Measurements from ENCODE around the gene DISC1. TPM values are rescaled to one million over a fixed set of nuclear protein-coding genes. Genes with fewer than 3 reads are reported as not detected.
"Not testable (repeated sequence)": the region's sequence is repeated elsewhere in the genome, so short reads cannot be mapped to it uniquely, and the experiment has no call there.

Gene DISC1
- total RNA-seq, 2 experiments from 2014 or later: 17.5 to 18.0 TPM

DNA sequence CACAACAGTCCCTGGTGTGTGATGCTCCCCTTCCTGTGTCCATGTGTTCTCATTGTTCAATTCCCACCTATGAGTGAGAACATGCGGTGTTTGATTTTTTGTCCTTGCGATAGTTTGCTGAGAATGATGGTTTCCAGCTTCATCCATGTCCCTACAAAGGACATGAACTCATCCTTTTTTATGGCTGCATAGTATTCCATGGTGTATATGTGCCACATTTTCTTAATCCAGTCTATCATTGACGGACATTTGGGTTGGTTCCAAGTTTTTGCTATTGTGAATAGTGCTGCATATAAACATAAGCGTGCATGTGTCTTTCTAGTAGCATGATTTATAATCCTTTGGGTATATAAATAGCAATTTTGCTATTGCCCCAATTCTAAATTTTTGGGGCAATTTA is 19.6 kb downstream of the DISC1 start:
- H3K4me3 Mint-ChIP-seq, POLR2A ChIA-PET, CTCF ChIA-PET, H3K27me3 Mint-ChIP-seq, H3K27ac Mint-ChIP-seq, DNase-seq: not testable (repeated sequence)
- H3K9me3 Mint-ChIP-seq: peaks cover 17% of the 10 kb centered on the region
- peaks cover 29% of the 10 kb centered on the region for H3K36me3 Mint-ChIP-seq (ENCODE audit: low read depth)
- H3K4me1 Mint-ChIP-seq: peaks cover 13% of the 10 kb centered on the region

DNA sequence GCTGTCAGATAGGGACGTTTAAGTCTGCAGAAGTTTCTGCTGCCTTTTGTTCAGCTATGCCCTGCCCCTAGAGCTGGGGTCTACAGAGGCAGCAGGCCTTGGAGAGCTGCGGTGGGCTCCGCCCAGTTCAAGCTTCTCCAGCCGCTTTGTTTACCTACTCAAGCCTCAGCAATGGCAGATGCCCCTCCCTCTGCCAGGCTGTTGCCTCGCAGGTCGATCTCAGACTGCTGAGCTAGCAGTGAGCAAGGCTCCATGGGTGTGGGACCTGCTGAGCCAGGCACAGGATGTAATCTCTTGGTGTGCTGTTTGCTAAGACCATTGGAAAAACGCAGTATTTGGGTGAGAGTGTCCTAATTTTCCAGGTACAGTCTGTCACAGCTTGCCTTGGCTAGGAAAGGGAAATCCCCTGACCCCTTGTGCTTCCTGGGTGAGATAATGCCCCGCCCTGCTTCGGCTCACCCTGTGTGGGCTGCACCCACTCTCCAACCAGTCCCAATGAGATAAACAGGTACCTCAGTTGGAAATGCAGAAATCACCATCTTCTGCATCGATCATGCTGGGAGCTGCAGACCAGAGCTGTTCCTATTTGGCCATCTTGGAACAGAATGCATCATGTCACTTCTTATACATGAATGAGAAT is 25.2 kb downstream of the DISC1 start:
- peak; percentile 25 for DNase-seq
- POLR2A ChIA-PET, H3K27ac Mint-ChIP-seq, H3K4me3 Mint-ChIP-seq, H3K27me3 Mint-ChIP-seq, CTCF ChIA-PET: not testable (repeated sequence)
- Mint-ChIP-seq H3K4me1 (peaks cover 24% of the 10 kb centered on the region), H3K36me3 (ENCODE audit: low read depth) (peaks cover 27% of the 10 kb centered on the region), H3K9me3 (peaks cover 13% of the 10 kb centered on the region)

DNA sequence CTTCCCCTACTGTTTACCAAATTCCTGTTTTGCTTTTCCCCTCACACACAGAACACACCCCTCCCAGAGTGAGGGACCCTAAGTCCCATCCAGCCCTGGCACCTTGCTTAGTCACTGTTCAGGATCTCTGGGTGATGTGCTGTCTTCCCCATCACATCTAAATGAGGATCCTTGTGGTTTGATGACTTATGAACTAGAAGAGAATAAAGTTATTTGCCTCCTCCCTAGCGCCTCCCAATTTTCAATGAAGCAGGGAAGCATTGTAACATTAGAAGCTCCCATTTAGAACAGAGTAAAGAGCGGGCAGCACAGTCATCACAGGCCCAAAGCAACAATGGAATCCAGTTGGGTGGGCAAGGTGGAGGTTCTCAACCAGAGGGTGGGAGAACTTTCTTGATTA is 27.0 kb downstream of the DISC1 start:
- Mint-ChIP-seq H3K36me3 (ENCODE audit: low read depth) (peaks cover 27% of the 10 kb centered on the region), H3K4me3 (no peak overlapping the region), H3K4me1 (peaks cover 24% of the 10 kb centered on the region), H3K27me3 (no peaks in the 10 kb centered on the region), H3K9me3 (peaks cover 5% of the 10 kb centered on the region), H3K27ac (no peak overlapping the region)
- ChIA-PET POLR2A (no interaction called here), CTCF (interaction anchor here (0.8 kb wide), 1 partner anchor 356 kb away, joined by 3 read pairs; no protein-coding TSS in a partner anchor)
- no peak for DNase-seq

DNA sequence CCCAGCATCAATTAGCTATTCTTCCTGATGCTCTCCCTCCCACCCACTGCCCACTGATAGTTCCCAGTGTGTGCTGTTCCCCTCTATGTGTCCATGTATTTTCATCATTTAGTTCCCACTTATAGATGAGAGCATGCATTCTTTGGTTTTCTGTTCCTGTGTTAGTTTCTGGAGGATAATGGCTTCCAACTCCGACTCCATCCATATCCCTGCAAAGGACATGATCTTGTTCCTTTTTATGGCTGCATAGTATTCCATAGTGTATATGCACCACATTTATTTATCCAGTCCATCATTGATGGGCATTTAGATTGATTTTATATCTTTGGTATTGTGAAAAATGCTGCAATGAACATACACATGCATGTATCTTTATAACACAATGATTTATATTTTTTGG is 30.2 kb downstream of the DISC1 start:
- Mint-ChIP-seq H3K27me3 (no peaks in the 10 kb centered on the region), H3K4me1 (peaks cover 5% of the 10 kb centered on the region), H3K4me3 (no peak overlapping the region), H3K9me3 (peaks cover 16% of the 10 kb centered on the region), H3K27ac (no peak overlapping the region), H3K36me3 (ENCODE audit: low read depth) (peaks cover 24% of the 10 kb centered on the region)
- POLR2A ChIA-PET: no interaction called here
- no peak for DNase-seq
- CTCF ChIA-PET: no interaction called here

DNA sequence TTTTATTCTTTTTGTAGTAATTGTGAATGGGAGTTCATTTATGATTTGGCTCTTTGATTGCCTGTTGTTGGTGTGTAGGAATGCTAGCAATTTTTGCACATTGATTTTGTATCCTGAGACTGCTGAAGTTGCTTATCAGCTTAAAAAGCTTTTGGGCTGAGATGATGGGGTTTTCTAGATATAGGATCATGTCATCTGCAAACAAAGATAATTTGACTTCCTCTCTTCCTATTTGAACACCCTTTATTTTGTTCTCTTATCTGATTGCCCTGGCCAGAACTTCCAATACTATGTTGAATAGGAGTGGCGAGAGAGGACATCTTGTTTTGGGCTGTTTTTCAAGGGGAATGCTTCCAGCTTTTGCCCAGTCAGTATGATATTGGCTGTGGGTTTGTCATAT is 31.6 kb downstream of the DISC1 start:
- H3K36me3 Mint-ChIP-seq (ENCODE audit: low read depth): peaks cover 21% of the 10 kb centered on the region
- H3K4me1 Mint-ChIP-seq, H3K27ac Mint-ChIP-seq, DNase-seq, POLR2A ChIA-PET, H3K4me3 Mint-ChIP-seq, H3K27me3 Mint-ChIP-seq: not testable (repeated sequence)
- CTCF ChIA-PET: interaction anchor here (0.6 kb wide), 1 partner anchor 22 kb away, joined by 3 read pairs; no protein-coding TSS in a partner anchor
- H3K9me3 Mint-ChIP-seq: peaks cover 16% of the 10 kb centered on the region

DNA sequence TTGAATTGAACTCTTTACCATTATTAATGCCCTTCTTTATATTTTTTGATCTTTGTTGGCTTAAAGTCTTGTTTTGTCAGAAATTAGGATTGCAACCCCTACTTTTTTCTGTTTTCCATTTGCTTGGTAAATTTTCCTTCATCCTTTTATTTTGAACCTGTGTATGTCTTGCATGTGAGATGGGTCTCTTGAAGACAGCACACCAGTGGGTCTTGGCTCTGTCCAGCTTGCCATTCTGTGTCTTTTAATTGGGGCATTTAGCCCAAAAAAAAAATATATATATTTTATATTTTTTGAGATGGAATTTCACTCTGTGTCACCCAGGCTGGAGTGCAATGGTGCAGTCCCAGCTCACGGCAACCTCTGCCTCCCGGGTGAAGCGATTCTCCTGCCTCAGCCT is 33.6 kb downstream of the DISC1 start:
- H3K9me3 Mint-ChIP-seq: peaks cover 19% of the 10 kb centered on the region
- peaks cover 5% of the 10 kb centered on the region for H3K4me1 Mint-ChIP-seq
- H3K27ac Mint-ChIP-seq: no peak overlapping the region
- POLR2A ChIA-PET: no interaction called here
- CTCF ChIA-PET: no interaction called here
- no peaks in the 10 kb centered on the region for H3K27me3 Mint-ChIP-seq
- peaks cover 21% of the 10 kb centered on the region for H3K36me3 Mint-ChIP-seq (ENCODE audit: low read depth)
- no peak for DNase-seq
- no peak overlapping the region for H3K4me3 Mint-ChIP-seq

DNA sequence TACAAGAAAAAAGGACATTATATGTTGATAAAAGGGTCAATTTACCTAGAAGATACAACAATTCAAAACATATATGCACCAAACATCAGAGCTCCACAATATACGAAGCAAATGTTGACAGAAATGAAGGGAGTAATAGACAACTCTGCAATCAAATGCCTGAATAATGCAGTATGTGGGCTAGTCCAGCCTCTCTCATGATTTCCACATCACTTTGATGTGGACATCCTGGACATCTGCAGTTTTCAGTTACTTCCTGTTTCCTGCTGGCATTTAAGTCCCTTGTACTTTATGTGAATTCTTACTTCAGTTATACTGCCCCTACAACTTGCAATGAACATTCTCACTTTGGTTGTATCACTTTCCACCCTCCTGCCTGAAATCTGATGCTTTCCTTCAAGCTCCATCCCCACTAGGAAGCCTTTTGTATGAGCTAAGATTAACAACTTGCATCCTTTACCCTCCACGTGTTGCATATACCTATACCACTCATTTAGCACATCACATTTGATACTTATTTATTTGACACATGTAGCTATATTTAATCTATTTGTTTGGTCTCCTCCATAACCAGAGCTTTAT is 36.7 kb downstream of the DISC1 start:
- Mint-ChIP-seq H3K27me3 (no peaks in the 10 kb centered on the region), H3K36me3 (ENCODE audit: low read depth) (peaks cover 12% of the 10 kb centered on the region), H3K4me3 (no peak overlapping the region), H3K27ac (no peak overlapping the region), H3K9me3 (peaks cover 19% of the 10 kb centered on the region), H3K4me1 (peaks cover 8% of the 10 kb centered on the region)
- ChIA-PET CTCF (interaction anchor here (1.3 kb wide), 1 partner anchor 93 kb away, joined by 3 read pairs; no protein-coding TSS in a partner anchor), POLR2A (no interaction called here)
- no peak for DNase-seq

DNA sequence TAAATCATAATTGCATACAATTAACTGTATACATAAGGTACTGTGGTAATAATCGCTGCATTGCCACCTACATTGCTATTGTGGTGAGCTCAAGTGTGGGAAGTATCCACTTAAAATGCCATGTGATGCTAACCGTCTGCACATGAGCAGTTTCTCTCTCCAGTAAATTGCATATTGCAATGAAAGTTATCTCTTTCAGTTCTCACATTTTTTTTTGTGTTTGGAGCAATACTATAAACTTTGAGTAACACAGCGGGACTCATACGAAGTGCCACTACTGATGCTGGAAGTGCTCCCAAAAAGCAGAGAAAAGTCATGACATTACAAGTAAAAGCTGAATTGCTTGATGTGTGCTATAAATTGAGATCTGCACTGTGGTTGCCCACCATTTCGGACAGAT is 38.5 kb downstream of the DISC1 start:
- H3K4me3 Mint-ChIP-seq: no peak overlapping the region
- CTCF ChIA-PET: no interaction called here
- no peak for DNase-seq
- H3K36me3 Mint-ChIP-seq (ENCODE audit: low read depth): peaks cover 3% of the 10 kb centered on the region
- H3K9me3 Mint-ChIP-seq: peaks cover 23% of the 10 kb centered on the region
- H3K4me1 Mint-ChIP-seq: peaks cover 8% of the 10 kb centered on the region
- POLR2A ChIA-PET: no interaction called here
- no peaks in the 10 kb centered on the region for H3K27me3 Mint-ChIP-seq
- H3K27ac Mint-ChIP-seq: no peak overlapping the region

DNA sequence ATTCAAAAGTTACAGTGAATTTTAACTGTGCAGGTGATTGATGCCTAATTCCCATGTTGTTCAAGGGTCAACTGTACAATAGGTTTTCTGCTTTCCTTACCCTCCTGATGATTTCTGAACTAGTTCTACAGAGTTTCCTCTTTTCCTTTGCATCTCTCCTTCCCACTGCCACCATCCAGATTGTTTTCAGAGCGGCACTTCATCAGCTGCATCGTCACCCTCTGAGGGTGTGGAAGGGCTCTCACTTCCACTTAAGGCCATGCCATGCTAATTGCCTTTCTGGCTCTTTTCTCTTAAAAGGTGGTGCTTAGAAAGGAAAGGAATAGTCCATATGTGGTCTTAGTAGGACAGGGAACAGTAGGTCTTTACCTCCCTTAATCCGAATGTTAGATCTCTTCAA is 39.1 kb downstream of the DISC1 start:
- H3K27me3 Mint-ChIP-seq: no peaks in the 10 kb centered on the region
- no peak for DNase-seq
- ChIA-PET POLR2A (no interaction called here), CTCF (no interaction called here)
- no peak overlapping the region for H3K27ac Mint-ChIP-seq
- no peak overlapping the region for H3K4me3 Mint-ChIP-seq
- peaks cover 23% of the 10 kb centered on the region for H3K9me3 Mint-ChIP-seq
- peaks cover 3% of the 10 kb centered on the region for H3K36me3 Mint-ChIP-seq (ENCODE audit: low read depth)
- peaks cover 8% of the 10 kb centered on the region for H3K4me1 Mint-ChIP-seq

DNA sequence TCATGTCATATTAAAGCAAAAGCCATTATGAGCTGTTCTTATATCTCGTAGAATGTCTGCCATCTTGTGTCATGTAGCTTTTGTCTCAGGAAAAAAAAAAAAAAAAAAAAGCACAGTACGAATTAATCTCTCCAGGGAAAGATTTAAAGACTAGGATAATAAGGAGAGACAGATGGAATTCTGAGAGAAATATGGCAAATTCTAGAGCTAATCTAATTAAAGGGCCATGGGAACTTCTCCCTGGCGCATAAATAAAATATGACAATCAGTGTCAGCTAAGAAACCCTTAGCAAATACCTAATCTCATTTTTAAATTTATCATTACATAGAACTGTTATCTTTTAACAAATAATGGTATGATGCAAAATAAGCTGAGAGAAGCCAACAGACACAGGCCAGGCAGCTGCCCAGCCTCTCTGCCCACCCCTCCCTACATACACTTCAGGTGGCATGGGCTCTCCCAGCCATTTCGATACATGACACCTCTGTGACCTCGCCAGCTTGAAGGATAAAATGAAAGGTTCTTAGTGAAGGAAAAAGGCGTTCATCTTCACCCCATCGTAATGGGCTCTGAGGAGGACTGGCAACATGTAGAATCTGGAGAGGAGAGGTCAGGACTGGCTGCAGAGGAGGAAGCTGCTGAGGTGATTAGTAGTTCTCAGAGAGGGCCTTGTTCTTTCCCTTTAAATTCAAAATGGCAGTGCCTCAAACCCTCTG is 39.8 kb downstream of the DISC1 start:
- no peak overlapping the region for H3K4me3 Mint-ChIP-seq
- ChIA-PET POLR2A (no interaction called here), CTCF (no interaction called here)
- no peaks in the 10 kb centered on the region for H3K27me3 Mint-ChIP-seq
- H3K9me3 Mint-ChIP-seq: peaks cover 24% of the 10 kb centered on the region
- H3K4me1 Mint-ChIP-seq: peaks cover 8% of the 10 kb centered on the region
- peaks cover 9% of the 10 kb centered on the region for H3K36me3 Mint-ChIP-seq (ENCODE audit: low read depth)
- DNase-seq: no peak
- H3K27ac Mint-ChIP-seq: no peak overlapping the region

DNA sequence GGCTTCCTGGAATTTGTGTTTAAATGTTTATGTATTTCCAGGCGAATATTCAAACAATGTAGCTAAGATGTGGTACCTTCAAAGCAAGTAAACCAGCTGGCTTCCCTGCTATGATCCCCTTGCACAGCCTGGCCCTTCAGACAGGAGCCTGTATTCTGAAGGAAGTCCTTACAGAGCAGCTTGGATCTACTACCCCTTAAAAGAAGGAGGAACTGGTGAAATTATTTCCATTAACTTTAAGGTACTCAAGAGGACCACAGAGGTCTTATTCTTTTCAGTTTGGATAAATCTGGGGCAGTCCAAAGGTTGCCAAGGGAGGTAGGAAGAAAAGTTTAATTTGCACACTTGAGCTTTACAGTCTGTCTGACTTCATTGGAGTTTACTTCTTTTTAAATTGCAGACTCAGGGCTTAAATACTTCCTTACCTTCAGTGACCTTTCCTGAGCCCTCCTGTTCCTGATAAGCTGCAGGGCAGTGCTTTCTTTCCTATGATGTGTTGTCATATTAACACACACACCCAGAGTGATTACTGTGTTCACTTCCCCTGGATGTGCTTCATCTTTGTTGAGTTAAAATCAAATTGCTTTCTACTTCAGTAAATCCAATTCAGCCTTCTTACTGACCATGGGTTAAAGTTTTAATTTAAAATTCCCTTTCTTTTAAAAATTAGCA is 40.5 kb downstream of the DISC1 start:
- Mint-ChIP-seq H3K27ac (no peak overlapping the region), H3K36me3 (ENCODE audit: low read depth) (peaks cover 9% of the 10 kb centered on the region), H3K4me1 (peaks cover 7% of the 10 kb centered on the region), H3K27me3 (no peaks in the 10 kb centered on the region), H3K4me3 (no peak overlapping the region), H3K9me3 (peaks cover 24% of the 10 kb centered on the region)
- no peak for DNase-seq
- ChIA-PET POLR2A (interaction anchor here (0.5 kb wide), 1 partner anchor 80 kb away, joined by 3 read pairs; no protein-coding TSS in a partner anchor), CTCF (no interaction called here)

DNA sequence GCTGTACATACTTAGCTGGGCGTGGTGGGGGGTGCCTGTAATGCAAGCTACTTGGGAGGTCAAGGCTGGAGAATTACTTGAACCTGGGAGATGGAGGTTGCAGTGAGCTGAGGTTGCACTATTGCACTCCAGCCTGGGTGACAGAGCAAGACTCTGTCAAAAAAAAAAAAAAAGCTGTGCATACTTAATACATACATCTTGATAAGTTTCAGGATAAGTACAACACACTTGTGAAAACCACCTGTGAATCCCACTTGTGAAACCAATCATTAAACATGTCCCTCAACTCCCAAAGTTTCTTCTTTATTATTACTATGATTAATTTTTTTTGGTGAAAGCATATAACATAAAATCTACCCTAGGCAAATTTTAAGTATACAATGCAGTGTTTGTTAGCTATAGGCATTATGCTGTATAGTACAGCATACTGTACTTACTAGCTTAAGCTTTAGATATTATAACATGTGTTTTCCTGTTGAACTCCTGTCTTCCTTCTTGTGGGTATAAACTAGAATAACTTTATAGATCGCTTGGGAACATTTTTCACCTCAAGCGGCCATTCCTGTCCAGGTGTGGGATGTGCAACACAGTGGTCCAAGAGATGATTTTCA is 41.4 kb downstream of the DISC1 start:
- Mint-ChIP-seq H3K27me3 (no peaks in the 10 kb centered on the region), H3K4me3 (no peak overlapping the region), H3K27ac (no peak overlapping the region), H3K36me3 (ENCODE audit: low read depth) (peaks cover 9% of the 10 kb centered on the region), H3K4me1 (peaks cover 6% of the 10 kb centered on the region), H3K9me3 (peaks cover 24% of the 10 kb centered on the region)
- POLR2A ChIA-PET: interaction anchor here (0.5 kb wide), 1 partner anchor 81 kb away, joined by 3 read pairs; no protein-coding TSS in a partner anchor
- CTCF ChIA-PET: no interaction called here
- no peak for DNase-seq

DNA sequence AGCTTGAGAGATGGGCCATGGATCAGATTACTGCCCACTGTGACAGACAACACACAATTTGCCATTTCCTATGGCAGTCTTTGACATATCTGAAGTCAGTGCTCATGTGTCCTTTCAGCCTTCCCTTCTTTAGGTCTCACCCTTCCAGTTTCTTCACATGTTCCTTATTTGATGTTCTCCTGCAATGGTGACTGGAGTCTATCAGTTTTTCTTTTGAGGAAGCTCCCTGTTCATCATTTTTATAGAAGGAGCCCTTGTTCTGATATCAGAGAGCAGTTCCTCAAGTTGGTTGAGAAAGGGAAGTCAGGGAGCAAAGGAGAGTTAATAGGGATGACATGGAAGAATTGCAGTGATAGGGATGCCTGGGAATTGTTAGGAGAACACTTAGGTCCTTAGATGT is 42.2 kb downstream of the DISC1 start:
- no peaks in the 10 kb centered on the region for H3K27me3 Mint-ChIP-seq
- POLR2A ChIA-PET: no interaction called here
- H3K4me3 Mint-ChIP-seq: no peak overlapping the region
- H3K36me3 Mint-ChIP-seq (ENCODE audit: low read depth): peaks cover 9% of the 10 kb centered on the region
- peaks cover 21% of the 10 kb centered on the region for H3K9me3 Mint-ChIP-seq
- DNase-seq: no peak
- CTCF ChIA-PET: no interaction called here
- H3K27ac Mint-ChIP-seq: no peak overlapping the region
- peaks cover 3% of the 10 kb centered on the region for H3K4me1 Mint-ChIP-seq

Data from activated CD4-positive, alpha-beta memory T cell treated with anti-CD3 and anti-CD28 coated beads, Interleukin-2, amount 10 ng/mL, durations not matched to agents 7 days and 5 days (primary cell).